ENCODE results near the gene LNX2.
"Not testable (repeated sequence)": the region's sequence is repeated elsewhere in the genome, so short reads cannot be mapped to it uniquely, and the experiment has no call there.

Gene LNX2

DNA sequence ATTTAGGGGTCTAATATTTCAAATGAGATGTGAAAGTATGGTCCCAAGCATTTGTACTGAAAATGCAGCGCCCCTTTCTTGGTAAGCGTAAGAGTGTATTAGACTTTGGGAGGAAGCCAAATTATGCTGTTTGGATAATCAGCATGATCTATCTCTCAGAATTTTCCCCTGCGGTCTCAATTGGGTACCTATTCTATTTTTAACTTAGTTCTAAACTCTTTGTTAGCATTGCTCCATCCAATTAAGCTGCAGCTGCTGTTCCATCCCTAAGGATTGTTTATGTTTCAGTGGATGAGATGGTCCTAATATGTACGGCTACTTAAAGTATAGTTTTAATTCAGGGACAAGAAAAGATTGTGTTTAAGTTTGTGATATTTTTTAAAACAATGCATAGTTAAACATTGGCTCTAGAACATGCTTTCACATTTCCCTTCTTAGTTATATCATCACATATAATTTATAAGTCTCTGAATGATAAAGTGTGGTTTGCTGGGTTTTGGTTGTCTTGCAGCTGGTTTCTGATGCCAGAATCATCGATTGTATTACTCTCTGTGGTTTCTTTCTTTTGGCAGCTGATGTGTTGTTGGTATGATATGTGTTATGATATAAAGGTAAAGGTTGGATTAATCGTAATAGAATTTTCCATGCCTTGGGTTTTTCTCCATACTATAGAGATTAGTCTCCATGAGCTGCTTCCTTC lies 16.4 kb upstream of the LNX2 start:
- no peak for DNase-seq

DNA sequence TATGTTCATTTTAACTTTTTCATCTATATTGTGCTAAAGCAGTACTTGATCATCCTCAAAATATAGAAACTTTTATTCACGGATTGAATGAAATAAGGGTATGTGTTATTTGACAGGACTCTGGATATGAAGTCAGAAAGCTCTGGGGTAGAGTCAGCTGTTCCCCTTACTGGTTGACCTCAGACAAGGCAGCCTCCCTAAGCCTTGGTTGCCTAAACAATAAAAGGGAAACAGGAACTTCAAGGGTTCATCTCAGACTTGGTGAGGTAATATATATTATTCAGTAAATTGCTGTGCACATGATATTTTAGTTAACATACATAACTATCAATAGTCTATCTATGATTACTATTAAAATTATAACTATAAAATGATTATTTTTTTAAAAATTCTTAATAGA lies 14.9 kb upstream of the LNX2 start:
- no peak for DNase-seq

DNA sequence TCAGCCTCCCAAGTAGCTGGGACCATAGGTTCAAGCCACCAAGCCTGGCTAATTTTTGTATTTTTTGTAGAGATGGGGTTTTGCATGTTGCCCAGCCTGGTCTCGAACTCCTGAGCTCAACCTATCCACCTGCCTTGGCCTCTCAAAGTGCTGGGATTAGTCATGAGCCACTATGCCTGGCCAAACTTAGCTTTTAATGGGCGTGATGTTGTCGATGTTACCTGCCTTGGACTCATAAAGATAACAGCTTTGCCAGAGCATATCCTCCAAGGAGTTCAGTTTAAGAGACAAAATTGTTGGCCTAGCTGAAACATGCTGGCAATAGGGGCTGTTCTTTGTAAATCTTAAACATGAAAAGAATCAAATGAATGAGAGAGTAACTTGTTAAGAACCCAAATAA lies 14.5 kb upstream of the LNX2 start:
- no peak for DNase-seq

DNA sequence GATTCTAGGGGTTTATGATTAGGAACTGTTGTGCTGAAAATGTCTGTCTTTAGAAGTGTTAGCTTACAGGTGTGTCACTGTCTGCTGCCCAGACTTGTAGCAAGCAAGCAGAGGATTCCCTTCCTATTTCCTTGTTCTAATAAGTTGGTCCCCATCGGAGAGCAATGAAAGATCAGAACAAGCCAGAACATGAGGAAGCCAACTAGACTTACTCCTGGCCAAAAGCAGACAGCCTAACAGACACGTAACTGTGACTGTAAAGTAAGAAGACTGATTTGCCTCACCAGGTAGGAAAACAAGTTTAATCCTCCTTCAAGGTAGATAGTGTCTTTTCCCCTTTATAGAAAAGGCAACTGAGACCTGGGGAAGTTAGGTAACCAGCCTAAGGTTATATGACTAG lies 13.9 kb upstream of the LNX2 start:
- no peak for DNase-seq

DNA sequence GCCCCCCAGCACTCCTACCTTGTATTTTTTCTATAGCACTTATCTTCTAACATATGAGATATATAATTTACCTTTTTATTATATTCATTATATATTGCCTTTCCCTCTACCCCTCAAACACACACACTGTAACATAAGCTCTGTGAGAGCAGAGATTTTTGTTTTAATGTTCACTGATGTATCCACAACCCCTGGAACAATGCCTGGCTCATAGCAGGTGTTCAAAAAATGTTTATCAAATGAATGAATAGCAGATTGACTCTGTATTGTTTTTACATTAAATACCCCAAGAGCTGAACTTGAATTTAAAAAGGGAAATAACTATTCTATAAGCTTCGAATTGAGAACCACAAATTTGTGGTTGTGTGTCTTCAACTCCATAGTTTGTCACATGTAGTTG lies 12.3 kb upstream of the LNX2 start:
- DNase-seq, result no peak

DNA sequence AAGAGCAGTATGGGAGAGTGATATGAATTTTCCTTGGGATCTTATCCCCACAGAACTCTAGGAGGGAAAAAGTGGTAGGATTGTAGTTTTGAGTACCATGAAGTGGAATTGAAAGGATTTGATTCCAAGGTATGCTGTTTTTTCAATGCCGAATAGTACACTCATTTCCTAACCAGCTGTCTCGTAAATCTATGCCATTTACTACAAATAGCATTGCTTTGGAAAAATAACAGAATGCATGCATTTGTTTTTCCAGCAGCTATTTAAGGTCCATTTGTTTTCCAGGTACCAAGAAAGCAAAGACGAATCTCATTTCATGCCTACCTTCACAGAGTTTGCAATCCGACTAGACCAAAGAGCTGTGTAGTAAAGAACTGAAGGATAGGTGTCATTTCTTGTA lies 11.9 kb upstream of the LNX2 start:
- DNase-seq, result no peak

DNA sequence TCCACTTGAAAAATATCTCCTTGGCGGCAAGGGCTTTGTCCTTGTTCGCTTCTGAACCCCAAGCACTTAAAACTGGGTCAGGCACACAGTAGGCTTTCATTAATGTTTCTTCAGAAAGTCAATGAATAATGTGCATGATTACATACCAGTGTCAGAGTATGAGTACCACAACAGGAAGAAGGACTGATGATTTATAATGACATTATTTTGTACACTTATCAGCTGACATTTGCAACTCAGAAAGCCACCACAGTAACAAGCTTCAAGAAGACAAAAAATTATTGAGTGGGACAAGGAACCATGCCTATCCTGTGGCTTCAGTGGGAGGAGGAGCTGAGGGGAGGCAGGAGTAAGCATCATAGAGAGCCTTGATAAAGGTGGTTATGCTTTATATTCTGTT lies 11.3 kb upstream of the LNX2 start:
- no peak for DNase-seq

DNA sequence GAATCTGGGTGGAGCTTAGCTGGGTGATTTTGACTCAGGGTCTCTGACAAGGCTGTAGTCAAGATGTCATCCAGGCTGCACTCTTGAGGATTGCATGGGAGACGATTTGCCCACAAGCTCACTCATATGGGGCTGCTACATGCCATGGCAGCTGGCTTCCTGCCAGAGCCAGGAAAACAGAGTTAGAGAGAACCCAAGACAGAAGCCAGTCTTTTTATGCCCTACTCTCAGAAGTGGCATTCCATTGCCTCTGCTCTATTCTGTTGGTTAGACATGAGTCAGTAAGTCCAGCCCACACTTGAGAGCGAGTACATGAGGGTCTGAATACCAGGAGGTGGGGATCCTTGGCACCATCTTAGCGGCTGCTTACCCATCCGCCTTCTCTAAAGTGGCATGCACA lies 10.8 kb upstream of the LNX2 start:
- no peak for DNase-seq

DNA sequence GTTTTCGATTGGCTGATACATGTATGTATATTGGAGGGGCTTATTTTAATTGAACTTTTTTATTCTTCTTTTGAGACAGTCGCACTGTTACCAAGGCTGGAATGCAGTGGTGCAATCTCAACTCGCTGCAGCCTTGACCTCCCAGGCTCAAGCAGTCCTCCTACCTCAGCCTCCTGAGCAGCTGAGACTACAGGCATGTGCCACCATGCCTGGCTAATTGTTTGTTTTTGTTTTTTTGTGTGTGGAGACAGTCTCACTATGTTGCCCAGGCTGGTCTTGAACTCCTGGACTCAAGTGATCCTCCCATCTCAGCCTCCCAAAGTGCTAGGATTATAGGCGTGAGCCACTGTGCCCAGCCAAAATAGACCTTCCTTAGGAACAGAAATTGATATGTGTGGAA lies 8.4 kb upstream of the LNX2 start:
- DNase-seq, result not testable (repeated sequence)

DNA sequence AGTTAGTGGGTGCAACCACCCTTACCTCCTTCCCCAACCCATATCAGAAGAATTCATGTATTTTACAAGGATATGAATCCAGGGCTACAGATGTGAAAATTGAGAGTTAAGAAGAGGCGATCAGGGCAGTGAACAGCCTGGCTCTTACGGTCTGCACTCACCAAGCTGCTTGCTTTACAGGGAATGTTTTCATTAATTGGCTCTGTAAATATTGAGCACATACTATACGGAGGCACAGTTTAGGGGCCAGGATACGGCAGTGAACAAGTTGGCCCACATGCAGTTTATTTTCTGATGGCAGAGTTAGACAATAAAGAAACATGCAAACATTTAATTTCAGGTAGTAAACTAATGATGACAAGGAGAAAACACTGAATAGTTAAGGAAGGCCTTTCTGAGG lies 7.8 kb upstream of the LNX2 start:
- no peak for DNase-seq

DNA sequence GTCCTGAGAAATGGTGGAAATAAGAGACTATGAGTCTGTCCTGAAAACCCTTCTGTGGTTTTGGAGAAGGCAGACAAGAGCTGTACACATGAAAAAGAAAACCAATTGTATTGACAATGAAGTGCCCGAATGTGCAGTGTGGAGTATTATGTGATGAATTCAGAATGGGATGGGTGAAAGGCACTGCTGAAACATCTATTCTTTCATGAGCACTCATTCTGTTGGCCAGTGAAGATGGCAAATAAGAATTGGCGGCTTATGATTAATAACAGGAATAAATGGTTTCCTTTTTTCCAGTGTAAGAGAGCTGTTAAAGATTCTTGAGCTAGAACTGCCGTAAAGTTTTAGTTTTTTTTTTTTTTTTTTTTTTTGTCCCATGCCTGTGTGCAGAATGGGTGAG lies 7.1 kb upstream of the LNX2 start:
- no peak for DNase-seq

DNA sequence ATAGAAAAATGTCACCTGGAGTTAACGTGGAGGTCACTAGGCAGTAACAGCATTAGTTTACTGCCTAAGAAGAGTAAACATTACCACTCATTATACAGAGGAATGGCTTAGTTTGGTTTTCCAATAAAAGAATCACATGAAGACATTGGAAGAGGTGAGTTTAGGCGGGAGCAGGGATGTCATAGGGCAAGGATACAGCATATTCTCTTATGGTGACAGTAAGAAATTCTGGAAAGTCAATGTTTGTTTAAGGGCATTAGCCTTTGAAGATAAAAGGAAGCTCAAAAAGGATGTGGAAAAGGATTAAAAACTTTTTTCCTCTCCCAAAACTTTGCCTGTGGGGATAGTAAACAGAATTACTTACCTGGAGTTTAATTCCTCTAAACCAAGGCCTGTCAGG lies 5.5 kb upstream of the LNX2 start:
- DNase-seq, result no peak

DNA sequence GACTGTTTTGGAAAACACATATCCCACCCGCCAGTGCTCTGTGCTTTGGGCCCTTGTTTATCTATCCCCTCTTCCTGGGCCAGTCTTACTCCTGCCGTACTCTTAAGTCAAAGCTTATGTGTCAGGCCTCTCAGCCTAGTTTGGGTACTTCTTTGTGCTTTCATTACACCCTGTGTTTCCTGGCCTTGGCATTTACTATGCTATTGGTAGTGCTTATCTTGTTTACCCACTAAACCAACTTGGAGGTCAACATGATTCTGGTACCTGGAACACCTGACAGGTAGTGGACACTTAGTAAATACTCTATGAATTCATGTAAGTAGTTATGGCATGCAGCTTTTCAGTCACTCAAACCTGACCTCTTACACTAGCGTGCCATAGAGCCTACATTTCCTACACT lies 3.7 kb upstream of the LNX2 start:
- DNase-seq, result no peak

DNA sequence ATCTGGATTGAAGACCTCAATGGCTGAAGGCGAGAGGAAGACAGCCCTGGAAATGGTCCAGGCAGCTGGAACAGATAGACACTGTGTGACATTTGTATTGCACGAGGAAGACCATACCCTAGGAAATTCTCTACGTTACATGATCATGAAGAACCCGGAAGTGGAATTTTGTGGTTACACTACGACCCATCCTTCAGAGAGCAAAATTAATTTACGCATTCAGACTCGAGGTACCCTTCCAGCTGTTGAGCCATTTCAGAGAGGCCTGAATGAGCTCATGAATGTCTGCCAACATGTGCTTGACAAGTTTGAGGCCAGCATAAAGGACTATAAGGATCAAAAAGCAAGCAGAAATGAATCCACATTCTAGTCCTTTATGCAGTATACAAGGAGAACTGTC lies 2.6 kb upstream of the LNX2 start:
- no peak for DNase-seq

DNA sequence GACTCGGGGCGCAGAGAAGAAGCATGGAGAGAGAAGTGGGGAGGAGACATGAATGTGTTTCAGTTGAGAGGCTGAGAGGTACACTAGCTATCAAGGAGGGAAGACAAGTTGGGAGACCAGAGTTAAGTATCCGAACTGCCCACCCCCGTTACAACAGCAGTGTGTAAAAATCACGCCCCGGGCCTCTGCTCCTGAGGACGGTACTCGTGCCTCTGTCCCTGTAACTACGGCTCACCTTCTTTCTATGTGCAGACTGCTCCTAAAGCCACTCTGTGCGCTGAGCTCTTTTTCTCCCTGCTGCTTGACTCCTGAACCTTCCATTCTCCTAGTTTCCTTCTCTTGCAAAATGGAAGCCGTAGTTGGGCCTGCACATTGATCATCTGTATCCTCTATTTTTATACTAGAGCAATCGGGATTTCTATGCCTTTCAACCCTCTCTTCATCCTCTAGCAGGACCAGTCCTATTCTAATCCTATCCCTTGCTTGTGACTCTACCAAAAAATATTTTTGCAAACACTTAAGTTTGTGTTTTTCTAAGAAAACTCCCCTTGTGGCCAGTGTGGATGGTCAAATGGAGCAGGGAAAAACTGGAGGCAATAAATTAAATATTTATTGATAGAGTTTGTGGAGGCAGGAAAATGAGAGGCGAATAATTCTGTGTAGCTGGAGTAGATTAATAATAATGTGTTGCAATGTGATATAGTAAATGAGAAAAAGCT lies 1.9 kb upstream of the LNX2 start:
- DNase-seq, result no peak

DNA sequence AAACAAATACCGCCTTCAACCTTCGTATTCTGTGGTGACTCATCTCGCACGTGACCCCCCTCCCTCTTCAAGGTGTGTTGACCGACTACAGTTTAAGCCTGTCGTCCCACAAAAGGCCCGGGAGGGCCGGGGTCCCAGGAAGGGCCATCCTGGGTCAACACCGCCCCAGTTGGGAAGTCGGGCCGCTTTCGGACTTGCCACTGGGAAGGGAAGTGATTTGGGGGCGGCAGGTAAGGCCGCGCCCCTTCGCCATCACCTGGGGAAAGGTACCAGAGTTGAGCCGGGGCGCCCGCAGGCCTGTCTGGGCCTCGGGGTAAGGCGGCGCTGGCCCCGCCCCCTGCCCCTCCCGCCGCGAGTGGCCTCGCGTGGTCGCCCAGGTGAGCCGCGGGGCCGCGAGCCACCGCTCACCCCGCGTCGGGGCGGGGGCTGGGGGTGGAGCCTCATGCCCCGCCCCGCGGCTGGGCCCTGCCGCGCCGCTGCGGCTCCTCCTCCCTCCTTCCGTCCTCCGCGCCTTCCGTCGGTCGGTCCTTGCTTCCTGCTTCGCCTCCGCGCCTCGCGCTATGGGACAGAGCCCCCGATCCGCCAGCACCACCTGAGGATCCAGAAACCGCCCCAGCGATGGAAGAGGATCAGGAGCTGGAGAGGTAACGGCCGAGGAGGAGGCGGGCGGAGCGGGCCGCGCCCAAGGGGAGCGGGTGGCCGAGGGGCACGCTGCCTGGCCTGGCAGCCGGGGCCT lies 1.2 kb upstream of the LNX2 start, which contains the start of gene POLR1D:
Gene POLR1D (plus strand): TSS at position 527 of the 736 bp plus-strand sequence. CDS start 92 bp downstream, at position 619.
- DNase-seq, result peak; percentile 68

DNA sequence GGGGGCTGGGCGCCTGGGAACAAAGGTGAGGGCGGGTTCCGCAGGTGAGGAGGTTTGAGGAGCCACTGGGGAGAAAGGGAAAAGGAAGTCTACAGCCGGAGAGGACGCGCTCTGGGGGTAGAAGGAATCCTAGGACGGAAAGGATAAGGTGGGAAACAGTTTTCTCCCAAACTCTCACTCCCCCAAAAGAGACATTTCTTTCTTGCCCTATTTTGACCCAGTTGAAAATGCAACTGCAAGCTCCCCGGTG lies 712 bp upstream of the LNX2 start:
- DNase-seq, result no peak

DNA sequence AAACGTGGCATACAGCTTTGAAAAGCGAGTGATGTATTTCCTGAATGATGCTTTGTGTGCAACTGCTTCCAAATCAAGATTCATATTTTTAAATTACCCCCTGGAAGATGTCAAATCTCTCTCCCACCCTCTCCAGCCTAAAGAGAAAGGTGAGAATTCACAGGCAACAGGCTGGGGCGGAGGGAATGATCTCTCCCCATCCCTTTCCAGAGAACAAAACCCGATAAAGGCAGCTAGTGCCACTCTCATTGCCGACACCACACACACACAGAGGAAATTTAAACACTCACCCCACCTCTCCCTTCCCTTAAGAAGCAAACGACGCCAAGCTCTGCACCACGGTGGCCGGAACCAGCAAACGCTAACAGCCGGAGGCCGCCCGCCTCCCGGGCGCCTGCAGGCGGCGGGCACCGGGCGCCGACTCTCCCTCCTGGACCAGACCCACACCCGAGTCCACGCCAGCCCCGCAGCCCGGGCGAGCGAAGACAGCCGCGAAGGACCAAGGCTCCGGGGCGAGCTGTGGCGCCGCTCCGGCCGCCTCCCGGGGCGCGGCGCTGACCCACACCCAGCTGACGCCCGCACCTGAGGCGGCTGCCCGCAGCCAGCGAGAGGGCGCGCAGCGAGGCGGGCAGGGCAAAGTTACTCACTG lies 477 bp downstream of the LNX2 start:
- DNase-seq, result no peak

DNA sequence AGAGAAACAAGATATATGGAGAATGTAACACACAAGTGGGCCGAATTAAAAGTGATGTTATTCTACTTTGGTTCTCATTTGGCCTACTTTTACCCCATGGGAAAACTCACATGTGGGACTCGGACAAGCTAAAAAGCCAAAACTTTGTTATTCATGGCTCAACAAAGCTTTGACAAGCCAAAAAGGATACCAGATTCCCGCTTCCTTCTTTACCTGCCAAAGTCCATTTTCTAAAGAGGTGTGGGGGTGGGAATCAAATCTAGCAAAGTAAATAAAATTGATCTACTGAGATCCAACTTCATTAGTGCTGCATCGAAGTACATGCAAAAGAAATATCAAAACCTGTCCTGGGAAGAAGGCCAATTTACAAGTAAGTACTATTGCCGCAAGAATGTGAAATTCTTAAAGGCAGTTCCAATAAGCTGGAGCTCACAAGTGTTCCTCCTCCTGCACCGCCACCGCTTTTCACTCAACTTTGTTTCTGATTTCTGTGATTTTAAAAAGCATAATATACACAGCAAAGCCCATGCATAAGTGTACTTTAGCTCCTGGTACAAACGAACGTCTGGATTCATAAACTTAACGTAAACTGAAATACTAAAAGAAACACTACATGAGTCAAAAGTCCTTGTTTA lies 1.1 kb downstream of the LNX2 start:
- DNase-seq, result no peak

DNA sequence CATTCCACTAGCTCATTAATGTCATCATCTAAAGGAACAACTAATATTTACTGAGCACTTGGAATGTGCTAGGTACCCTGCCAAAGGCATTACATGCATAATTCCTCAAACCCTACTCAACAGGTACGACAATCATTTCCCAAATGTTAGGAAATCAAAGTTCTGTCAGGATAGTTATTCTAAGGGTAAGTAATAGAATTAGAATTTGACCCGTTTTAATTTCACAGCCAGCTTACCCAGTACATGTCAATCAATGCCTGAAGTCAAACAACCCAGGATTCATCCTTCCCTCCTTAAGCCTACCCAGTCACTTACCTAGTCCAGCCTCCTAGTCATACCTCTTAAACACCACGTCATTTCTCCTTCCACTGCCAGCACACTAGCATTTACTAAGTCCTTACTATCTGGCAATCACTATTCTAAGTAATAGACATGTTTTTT lies 2.4 kb downstream of the LNX2 start:
- no peak for DNase-seq

DNA sequence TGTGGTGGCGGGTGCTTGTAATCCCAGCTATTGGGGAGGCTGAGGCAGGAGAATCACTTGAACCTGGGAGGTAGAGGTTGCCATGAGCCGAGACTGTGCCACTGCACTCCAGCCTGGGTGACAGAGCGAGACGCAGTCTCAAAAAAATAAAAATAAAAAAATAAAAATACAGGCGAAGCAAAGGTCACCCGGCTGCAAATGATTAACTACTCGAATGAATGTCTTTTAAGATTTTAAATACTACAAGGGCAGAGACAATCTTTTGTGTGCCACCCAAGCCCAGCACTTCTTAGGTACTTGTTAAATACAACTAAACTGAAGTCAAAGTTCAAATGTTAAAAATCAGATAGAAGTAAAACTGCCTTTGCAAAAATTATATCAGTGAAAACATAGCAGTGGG lies 6.7 kb downstream of the LNX2 start:
- no peak for DNase-seq

DNA sequence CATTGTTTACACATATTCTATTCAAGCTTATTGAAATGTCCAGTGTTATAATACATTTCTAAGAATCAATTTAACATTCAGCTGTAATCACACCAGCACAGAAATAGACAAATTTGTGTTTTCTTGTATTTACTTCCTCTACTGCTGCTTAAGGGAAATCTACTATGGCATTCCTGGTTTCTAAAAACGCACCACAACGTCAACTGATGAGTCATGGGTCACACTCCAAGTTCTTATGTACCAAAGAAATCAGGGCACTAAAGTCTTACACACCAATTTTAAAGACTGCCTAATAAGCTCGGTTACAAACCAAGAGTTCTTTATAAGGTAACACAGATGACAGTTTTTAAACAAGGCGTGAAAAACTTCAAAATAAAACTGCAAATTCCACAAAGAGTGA lies 13.2 kb downstream of the LNX2 start:
- no peak for DNase-seq

DNA sequence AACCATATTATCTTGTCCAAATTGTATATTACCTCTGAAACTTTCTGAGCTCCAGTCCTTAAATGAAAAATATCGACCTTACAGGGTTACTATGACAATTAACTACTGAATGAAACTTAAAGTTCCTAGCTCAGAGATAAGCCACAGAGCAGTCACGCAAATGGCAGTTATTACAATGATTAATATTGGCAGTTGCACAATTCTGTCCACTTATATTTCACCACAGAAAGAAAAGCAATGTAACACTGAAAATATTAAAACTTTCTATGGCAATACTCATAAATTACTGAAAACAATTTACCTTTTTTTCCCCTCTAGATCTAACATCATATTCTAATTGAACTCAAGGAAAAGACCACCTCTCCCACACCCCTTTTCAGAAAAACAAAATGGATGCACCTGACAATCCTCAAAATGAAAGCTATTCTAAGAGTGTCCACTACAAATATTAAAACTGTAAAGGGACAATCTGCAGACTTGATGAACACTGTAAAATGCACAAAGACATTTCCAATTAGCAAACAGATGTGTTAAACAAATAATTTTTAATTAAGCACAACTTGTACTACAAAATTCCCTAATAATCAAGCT lies 14.6 kb downstream of the LNX2 start:
- DNase-seq, result no peak

Measured in DMS79 (cell line).